Ovary (tissue), 3 donors: Measurements from ENCODE around the gene ACSM6.

Experiments
- CTCF ChIP-seq, 3 donors: fragments of 450-650 bp in 2 of 3; fragments of 200-600 bp in 1 of 3; IDR thresholded peaks; one replicate each; pipeline versions ENCODE4 v1.5.1 to v1.8.0; 2016 to 2022; ENCODE audit warnings: antibody characterized with exemption in 3 of 3, mild to moderate bottlenecking in 1 of 3
- POLR2A ChIP-seq: fragments of 450-650 bp; IDR thresholded peaks from one replicate; pipeline ENCODE4 v1.6.1; 2017; ENCODE audit warnings: antibody characterized with exemption, mild to moderate bottlenecking, moderate library complexity
- donor health status: DM: no; HTN: no; CAD: no.

GRCh38 chr10:95277201-95277570 is 83.1 kb downstream of the ACSM6 start:
- TF ChIP-seq CTCF (IDR thresholded peaks at IDR 0.05) (no peak), POLR2A (no peak)
